Right lobe of liver (tissue), 6 donors: ENCODE results near the gene DHH. TPM values are rescaled to one million over a fixed set of nuclear protein-coding genes. Genes with fewer than 3 reads are reported as not detected.
A peak's percentile ranks its signal among the peaks of the same experiment; 100 is the strongest.
"Not testable (repeated sequence)": the region's sequence is repeated elsewhere in the genome, so short reads cannot be mapped to it uniquely, and the experiment has no call there.

Experiments used
- ATAC-seq, 4 donors: fragments of 200-7000 bp; cut with Tn5 transposase; one replicate each; pipeline ENCODE4 v1.9.1; 2020; ENCODE audit warnings: mild to moderate bottlenecking in 4 of 4, moderate library complexity in 4 of 4
- DNase-seq, 3 donors: peaks; one replicate each; pipeline ENCODE4 v3.0.0-alpha.2; 2020
- H3K27ac ChIP-seq, 3 donors: fragments of 200-600 bp; one replicate each; pipeline ENCODE4 v1.8.0; 2022
- H3K27me3 ChIP-seq, 2 donors: fragments of 200-600 bp; one replicate each; pipeline ENCODE4 v1.8.0; 2022
- H3K36me3 ChIP-seq, 4 donors: fragments of 200-600 bp; sonication (generic) in 1 of 4; one replicate each; pipeline versions ENCODE4 v1.5.1 to v1.8.0; 2017 to 2022; ENCODE audit warnings: control low read depth in 1 of 4
- H3K4me1 ChIP-seq, 4 donors: fragments of 200-600 bp; sonication (generic) in 1 of 4; one replicate each; pipeline versions ENCODE4 v1.5.1 to v1.8.0; 2017 to 2022; ENCODE audit warnings: control low read depth in 1 of 4
- H3K4me3 ChIP-seq, 3 donors: fragments of 200-600 bp; one replicate each; pipeline ENCODE4 v1.8.0; 2022
- H3K9me3 ChIP-seq, 4 donors: fragments of 200-600 bp; sonication (generic) in 1 of 4; one replicate each; pipeline versions ENCODE4 v1.5.1 to v1.8.0; 2017 to 2022; ENCODE audit warnings: control low read depth in 1 of 4
- CTCF ChIP-seq, 4 donors: fragments of 200-600 bp in 3 of 4; fragments of 450-650 bp in 1 of 4; IDR thresholded peaks; one replicate each; pipeline versions ENCODE4 v1.5.1 to v1.8.0; 2016 to 2022; ENCODE audit warnings: antibody characterized with exemption in 4 of 4, mild to moderate bottlenecking in 2 of 4
- POLR2A ChIP-seq: fragments of 450-650 bp; IDR thresholded peaks from one replicate; pipeline ENCODE4 v1.6.1; 2017; ENCODE audit warnings: antibody characterized with exemption, mild to moderate bottlenecking
- WGBS: methylation state at CpG from one replicate; pipeline ENCODE4 v1.1.6; 2018; ENCODE audit warnings: low coverage, low lambda C conversion rate; ENCODE audit not compliant: insufficient coverage; ENCODE audit errors: missing lambda C conversion rate; 5-methylcytosine and 5-hydroxymethylcytosine counted together
- intact Hi-C, 2 donors: fragments of 100-400 bp; cut with DNase I; formaldehyde crosslinking; loops; one replicate each; pipeline versions ENCODE4 v1.11.2 to v1.14.1; 2022
- total RNA-seq, 6 experiments: library from RNA; depleted of rRNA in 2 of 6; stranded (reverse); fragments of >200 nt in 2 of 6; fragmentation: NEBNext Ultra II Directional in 3 of 6; extraction: Animal tissue kit (Norgen Biotek cat#: 25700) in 3 of 6; gene quantifications; one replicate each; pipeline versions ENCODE4 v1.1.0 to v1.2.4, GENCODE V29; 2016 to 2023
- donor health status: DM: no; HTN: yes; CAD: no.
- donor health status: DM: no; HTN: no; CAD: no.
- donor health status: DM: no; HTN: no; CAD: no.
- donor health status: DM: no; HTN: yes; CAD: no.
- donor health status: DM: no; HTN: yes; CAD: no.

The DHH gene
- total RNA-seq, 6 experiments from 2014 or later: 0.04 to 0.13 (median 0.07) TPM; not detected in 3

- no CpG with 5 or more reads among the region's 5 CpGs for WGBS
- intact Hi-C loops: loop anchor here in 1 of 2 donors (10.0 kb wide), 1 partner anchor 60 kb away; no protein-coding TSS in a partner anchor
- ATAC-seq (peak; percentile 1 to 42 (median 12)), DNase-seq (peak in 1 of 3 donors; percentile 54)
- Histone ChIP-seq H3K4me1 (peaks cover 0 to 17% (median 6%) of the 10 kb centered on the region in 4 donors), H3K9me3 (no peaks in the 10 kb centered on the region), H3K4me3 (no peak overlapping the region), H3K27me3 (no peaks in the 10 kb centered on the region), H3K36me3 (no peaks in the 10 kb centered on the region), H3K27ac (peak overlapping the region in 2 of 3 donors; percentile 16 to 33)
- no peak for TF ChIP-seq CTCF (IDR thresholded peaks at IDR 0.05)
- TF ChIP-seq POLR2A: no peak
These were observed 29.8 kb downstream of the DHH start for GRCh38 chr12:49064767-49065152.

- not testable (repeated sequence) for DNase-seq, H3K27ac ChIP-seq, H3K4me3 ChIP-seq, H3K27me3 ChIP-seq, H3K9me3 ChIP-seq, H3K36me3 ChIP-seq, ATAC-seq
- 85% methylated on average over 9 of the region's 17 CpGs for WGBS
- peaks cover 0 to 37% (median 13%) of the 10 kb centered on the region in 4 donors for H3K4me1 ChIP-seq
- intact Hi-C loops: loop anchor here in 1 of 2 donors (10.0 kb wide), 1 partner anchor 63 kb away; no protein-coding TSS in a partner anchor
These were observed 32.7 kb downstream of the DHH start for GRCh38 chr12:49061916-49062315.

GRCh38 chr12:49061157-49061650 lies 33.4 kb downstream of the DHH start:
- Histone ChIP-seq H3K27ac (peak overlapping the region; percentile 90 to 98 (median 97)), H3K27me3 (no peaks in the 10 kb centered on the region), H3K4me1 (peaks cover 0 to 44% (median 15%) of the 10 kb centered on the region in 4 donors), H3K9me3 (no peaks in the 10 kb centered on the region), H3K4me3 (peak overlapping the region; percentile 94 to 99 (median 95)), H3K36me3 (no peaks in the 10 kb centered on the region)
- no peak for ATAC-seq
- intact Hi-C loops: loop anchor here in 1 of 2 donors (10.0 kb wide), 1 partner anchor 64 kb away; no protein-coding TSS in a partner anchor
- DNase-seq: no peak
- WGBS: 7% methylated on average over 16 of the region's 16 CpGs
- TF ChIP-seq CTCF (IDR thresholded peaks at IDR 0.05) (no peak), POLR2A (no peak)

GRCh38 chr12:49060237-49061156 lies 34.1 kb downstream of the DHH start, which contains the start of gene KMT2D:
KMT2D (minus strand) TSS chr12:49060794; CDS start chr12:49055324, 5,470 bp downstream.
- WGBS: 0% methylated on average over 21 of the region's 74 CpGs
- Histone ChIP-seq H3K9me3 (no peaks in the 10 kb centered on the region), H3K4me3 (peak within 1 kb of the TSS; percentile 94 to 99 (median 95)), H3K36me3 (no peaks in the 10 kb centered on the region), H3K4me1 (peaks cover 0 to 51% (median 16%) of the 10 kb centered on the region in 4 donors), H3K27me3 (no peaks in the 10 kb centered on the region), H3K27ac (peak within 1 kb of the TSS; percentile 90 to 98 (median 97))
- intact Hi-C loops: loop anchor here in 1 of 2 donors (10.0 kb wide), 1 partner anchor 64 kb away; no protein-coding TSS in a partner anchor
- TF ChIP-seq POLR2A (peak; percentile 38), CTCF (IDR thresholded peaks at IDR 0.05) (peak in 1 of 4 donors; percentile 66)
- DNase-seq (peak; percentile 93 to 94 (median 94)), ATAC-seq (peak; percentile 78 to 84 (median 81))
